ENCODE results near the gene VMP1.

The VMP1 gene

GRCh38 chr17:59671386-59671785, 36.1 kb upstream of the VMP1 start:
- no peak for TF ChIP-seq CTCF (IDR thresholded peaks at IDR 0.05; ENCODE audit: insufficient read depth, low read length, poor library complexity, severe bottlenecking)
- no peak overlapping the region for H3K4me3 ChIP-seq (replicated peaks; ENCODE audit: low read depth, low read length)
- H3K27me3 ChIP-seq (replicated peaks; ENCODE audit: control insufficient read depth, insufficient read depth, low read length) = no peaks in the 10 kb centered on the region
- no peak for DNase-seq (ENCODE audit: extremely low read depth, insufficient read length)
- H3K36me3 ChIP-seq (ENCODE audit: control insufficient read depth, insufficient read depth, low read length) = peaks cover 4% of the 10 kb centered on the region

GRCh38 chr17:59675231-59675630, 32.2 kb upstream of the VMP1 start:
- TF ChIP-seq CTCF (IDR thresholded peaks at IDR 0.05; ENCODE audit: insufficient read depth, low read length, poor library complexity, severe bottlenecking) = no peak
- no peak for DNase-seq (ENCODE audit: extremely low read depth, insufficient read length)
- Histone ChIP-seq H3K27me3 (replicated peaks; ENCODE audit: control insufficient read depth, insufficient read depth, low read length) (no peaks in the 10 kb centered on the region), H3K36me3 (ENCODE audit: control insufficient read depth, insufficient read depth, low read length) (peaks cover 11% of the 10 kb centered on the region), H3K4me3 (replicated peaks; ENCODE audit: low read depth, low read length) (no peak overlapping the region)

GRCh38 chr17:59676716-59677115, 30.7 kb upstream of the VMP1 start:
- no peak for TF ChIP-seq CTCF (IDR thresholded peaks at IDR 0.05; ENCODE audit: insufficient read depth, low read length, poor library complexity, severe bottlenecking)
- peaks cover 15% of the 10 kb centered on the region for H3K36me3 ChIP-seq (ENCODE audit: control insufficient read depth, insufficient read depth, low read length)
- DNase-seq (ENCODE audit: extremely low read depth, insufficient read length) = no peak
- H3K4me3 ChIP-seq (replicated peaks; ENCODE audit: low read depth, low read length) = no peak overlapping the region
- H3K27me3 ChIP-seq (replicated peaks; ENCODE audit: control insufficient read depth, insufficient read depth, low read length) = no peaks in the 10 kb centered on the region

GRCh38 chr17:59678918-59679317, 28.5 kb upstream of the VMP1 start:
- no peak for TF ChIP-seq CTCF (IDR thresholded peaks at IDR 0.05; ENCODE audit: insufficient read depth, low read length, poor library complexity, severe bottlenecking)
- no peaks in the 10 kb centered on the region for H3K27me3 ChIP-seq (replicated peaks; ENCODE audit: control insufficient read depth, insufficient read depth, low read length)
- no peak for DNase-seq (ENCODE audit: extremely low read depth, insufficient read length)
- H3K4me3 ChIP-seq (replicated peaks; ENCODE audit: low read depth, low read length) = no peak overlapping the region
- peaks cover 16% of the 10 kb centered on the region for H3K36me3 ChIP-seq (ENCODE audit: control insufficient read depth, insufficient read depth, low read length)

GRCh38 chr17:59680314-59680713, 27.1 kb upstream of the VMP1 start:
- peaks cover 20% of the 10 kb centered on the region for H3K36me3 ChIP-seq (ENCODE audit: control insufficient read depth, insufficient read depth, low read length)
- TF ChIP-seq CTCF (IDR thresholded peaks at IDR 0.05; ENCODE audit: insufficient read depth, low read length, poor library complexity, severe bottlenecking) = no peak

GRCh38 chr17:59683283-59683682, 24.2 kb upstream of the VMP1 start:
- DNase-seq (ENCODE audit: extremely low read depth, insufficient read length) = no peak
- no peak for TF ChIP-seq CTCF (IDR thresholded peaks at IDR 0.05; ENCODE audit: insufficient read depth, low read length, poor library complexity, severe bottlenecking)
- Histone ChIP-seq H3K36me3 (ENCODE audit: control insufficient read depth, insufficient read depth, low read length) (peaks cover 15% of the 10 kb centered on the region), H3K4me3 (replicated peaks; ENCODE audit: low read depth, low read length) (no peak overlapping the region), H3K27me3 (replicated peaks; ENCODE audit: control insufficient read depth, insufficient read depth, low read length) (no peaks in the 10 kb centered on the region)

More at GRCh38 chr17:59680314-59680713, 27.1 kb upstream of the VMP1 start:
- no peak for DNase-seq (ENCODE audit: extremely low read depth, insufficient read length)
- H3K4me3 ChIP-seq (replicated peaks; ENCODE audit: low read depth, low read length) = no peak overlapping the region
- no peaks in the 10 kb centered on the region for H3K27me3 ChIP-seq (replicated peaks; ENCODE audit: control insufficient read depth, insufficient read depth, low read length)
